GM19238 (cell line): ENCODE measurements around the gene SNHG17.

ENCODE experiments used
- DNase-seq: peaks from one replicate; pipeline ENCODE4 v3.0.0; 2011; ENCODE audit warnings: low spot score; ENCODE audit not compliant: insufficient read length

The SNHG17 gene

DNA sequence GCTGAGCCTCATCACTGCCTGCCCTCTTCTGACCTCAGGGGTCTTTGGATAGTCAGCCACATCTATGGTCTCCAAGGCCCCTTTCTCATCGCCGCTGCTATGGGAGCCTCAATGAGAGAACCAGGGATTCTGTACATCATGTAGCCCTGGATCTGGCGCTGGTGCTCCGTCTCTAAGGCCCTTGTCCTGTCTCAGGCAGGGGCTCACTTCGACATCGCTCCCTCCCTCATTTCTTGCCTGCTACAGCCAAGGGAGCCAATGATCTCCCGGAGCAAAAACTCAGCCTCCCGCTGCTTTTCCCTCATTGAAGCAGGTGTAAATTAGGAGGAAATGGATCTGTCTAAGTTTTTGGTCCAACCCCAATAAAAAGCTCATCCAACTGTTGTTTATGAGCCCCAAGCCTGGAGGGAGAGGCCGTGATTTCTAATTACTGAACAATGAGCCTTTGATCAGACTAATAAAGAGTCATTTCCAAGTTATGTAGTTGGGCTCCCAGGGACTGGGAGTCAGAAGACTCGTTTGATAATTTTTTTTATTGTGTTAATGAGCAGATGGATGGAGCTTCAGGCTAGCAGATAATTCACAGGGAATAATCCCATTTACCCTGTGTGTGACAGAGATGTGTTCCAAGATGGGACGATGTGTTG is 58.0 kb downstream of the SNHG17 start:
- no peak for DNase-seq

DNA sequence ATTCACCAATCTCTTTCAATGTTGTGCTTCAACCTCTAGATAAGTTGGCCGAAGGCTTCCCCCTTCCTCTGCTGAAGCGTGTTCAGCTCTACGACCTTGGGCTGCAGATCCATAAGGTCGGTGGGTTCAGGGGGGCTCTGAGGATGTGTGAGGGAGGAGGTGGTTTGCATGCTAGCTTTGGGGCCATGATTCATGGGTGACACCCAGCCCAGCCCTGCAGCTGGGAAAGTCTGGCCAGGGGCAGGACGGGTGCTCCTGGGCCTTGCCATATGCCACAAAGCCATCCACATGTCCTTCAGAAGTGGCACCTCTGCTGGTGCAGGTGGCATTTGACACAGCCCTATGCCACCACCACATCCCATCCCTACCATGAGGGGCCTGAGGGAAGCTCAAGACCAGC is 61.2 kb downstream of the SNHG17 start:
- no peak for DNase-seq

DNA sequence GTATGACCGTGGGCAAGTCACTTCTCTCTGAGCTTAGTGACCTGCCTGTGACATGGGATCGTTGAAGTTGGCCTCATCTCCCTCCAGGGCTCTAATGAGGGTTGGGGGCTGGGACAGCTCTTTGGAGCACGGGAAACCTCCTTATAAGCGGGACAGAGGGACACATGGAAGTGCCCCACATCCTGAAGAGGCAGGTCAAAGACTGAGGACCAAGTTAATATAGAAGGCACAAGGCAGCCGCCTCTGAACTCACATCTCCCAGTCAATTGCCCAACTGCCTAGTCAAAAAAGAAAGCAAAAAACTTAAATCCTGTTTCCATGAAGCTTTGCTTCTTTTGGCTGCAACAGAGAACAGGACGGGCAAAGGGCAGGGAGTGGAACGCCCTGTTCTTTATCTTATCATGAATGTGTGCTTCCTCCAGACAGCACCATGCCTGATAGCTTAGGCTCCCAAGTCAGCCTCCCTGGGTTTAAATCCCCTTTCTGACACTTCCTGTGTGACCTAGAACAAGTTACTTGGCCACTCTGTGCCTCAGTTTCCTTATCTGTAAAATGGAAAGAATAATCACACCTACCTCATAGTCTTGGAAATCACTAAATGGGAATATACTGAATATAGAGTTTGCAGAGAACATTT is 61.8 kb downstream of the SNHG17 start:
- DNase-seq, result no peak

DNA sequence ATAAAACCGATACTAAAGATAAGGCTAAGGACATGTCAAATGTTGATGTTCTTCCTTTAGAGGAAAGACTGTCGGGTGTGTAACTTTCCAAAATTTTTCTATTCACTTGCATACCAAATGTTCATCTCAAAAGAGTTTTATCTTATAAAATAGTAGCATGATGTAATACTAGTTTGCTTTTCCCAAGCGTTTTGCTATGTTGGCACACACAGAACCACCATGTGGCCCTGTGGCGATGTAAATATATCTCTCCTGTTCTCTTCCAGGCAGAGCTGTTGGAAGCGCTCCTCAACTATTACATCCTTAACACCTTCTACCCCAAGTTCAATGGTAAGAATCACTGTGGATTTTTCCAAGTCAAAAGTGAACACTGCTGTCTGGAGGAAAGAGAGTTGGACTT is 62.3 kb downstream of the SNHG17 start:
- DNase-seq, result no peak
